Activated CD8-positive, alpha-beta memory T cell treated with anti-CD3 and anti-CD28 coated beads for 24 hours (primary cell): ENCODE results near the gene DNAJC17.

Source experiments
- DNase-seq: peaks from one replicate; pipeline ENCODE4 v3.0.0-alpha.2; 2020

Gene DNAJC17

GRCh38 chr15:40787991-40788390 lies 19.3 kb downstream of the DNAJC17 start:
- DNase-seq, result no peak

- DNase-seq, result peak; percentile 80
These were observed 19.9 kb downstream of the DNAJC17 start for GRCh38 chr15:40787344-40787841.

GRCh38 chr15:40785814-40786213 lies 21.5 kb downstream of the DNAJC17 start:
- no peak for DNase-seq

DNA sequence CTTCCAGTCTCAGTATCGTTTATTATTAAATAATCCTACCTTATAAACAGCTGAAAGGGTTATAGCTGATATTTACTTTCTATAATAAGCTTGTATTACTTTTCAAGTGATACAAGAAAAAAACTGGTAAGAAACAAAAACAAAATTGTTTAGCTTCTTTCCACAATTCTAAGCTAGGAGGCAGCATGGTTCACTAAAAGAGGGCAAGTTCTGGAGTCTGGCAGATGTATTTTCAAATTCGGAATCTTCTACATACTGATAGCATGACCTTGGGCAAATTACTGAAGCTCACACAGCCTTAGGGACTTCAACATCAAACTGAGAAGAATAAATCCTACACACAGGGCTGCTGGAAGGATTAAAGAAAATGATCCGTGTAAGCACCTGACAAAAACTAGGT lies 22.1 kb downstream of the DNAJC17 start:
- no peak for DNase-seq

GRCh38 chr15:40782609-40783227 lies 24.6 kb downstream of the DNAJC17 start:
- peak; percentile 88 for DNase-seq

GRCh38 chr15:40776537-40777141 lies 30.6 kb downstream of the DNAJC17 start:
- no peak for DNase-seq

- DNase-seq, result no peak
These were observed 31.3 kb downstream of the DNAJC17 start for GRCh38 chr15:40775740-40776536.

- DNase-seq, result no peak
These were observed 32.3 kb downstream of the DNAJC17 start for GRCh38 chr15:40775007-40775406.

GRCh38 chr15:40773902-40774301 lies 33.4 kb downstream of the DNAJC17 start:
- DNase-seq, result no peak

DNA sequence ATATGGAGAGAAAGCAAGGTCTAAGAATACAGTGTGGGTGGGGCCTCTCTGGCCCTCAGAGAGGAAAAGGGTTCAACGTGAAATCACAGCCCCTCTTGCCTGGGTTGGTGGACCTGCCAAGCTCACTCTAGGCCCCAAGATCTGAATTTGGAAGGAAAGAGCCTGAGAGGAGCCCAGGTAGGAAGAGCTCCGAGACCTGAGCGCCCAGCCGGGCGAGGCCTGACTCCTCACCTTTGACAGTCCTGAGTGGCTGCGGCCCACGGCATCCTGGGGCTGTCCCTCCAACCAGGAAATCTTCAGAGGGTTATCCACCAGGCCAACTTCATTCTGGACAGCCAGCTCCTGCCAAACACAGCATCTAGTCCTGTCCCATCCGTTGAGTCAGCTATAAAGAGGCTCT lies 33.8 kb downstream of the DNAJC17 start:
- no peak for DNase-seq

DNA sequence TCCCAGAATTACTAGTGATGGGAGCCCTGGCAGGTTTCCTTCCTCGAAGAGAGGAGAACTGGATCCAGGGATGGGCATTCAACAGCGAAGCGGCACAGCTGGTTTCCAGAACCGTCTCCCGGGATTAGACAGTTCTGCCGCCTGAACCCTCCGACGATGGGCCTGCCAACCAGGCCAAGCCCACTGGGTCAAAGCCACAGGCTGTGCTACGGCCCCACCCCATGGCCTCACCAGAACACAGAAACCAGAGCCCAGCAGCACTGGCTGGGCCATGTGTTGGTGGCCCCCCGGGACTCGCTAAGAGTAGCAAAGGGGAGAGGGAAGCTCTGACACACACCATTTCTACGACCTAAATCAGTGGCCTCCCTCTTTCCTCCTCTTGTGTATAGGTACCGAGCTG lies 35.3 kb downstream of the DNAJC17 start:
- no peak for DNase-seq

DNA sequence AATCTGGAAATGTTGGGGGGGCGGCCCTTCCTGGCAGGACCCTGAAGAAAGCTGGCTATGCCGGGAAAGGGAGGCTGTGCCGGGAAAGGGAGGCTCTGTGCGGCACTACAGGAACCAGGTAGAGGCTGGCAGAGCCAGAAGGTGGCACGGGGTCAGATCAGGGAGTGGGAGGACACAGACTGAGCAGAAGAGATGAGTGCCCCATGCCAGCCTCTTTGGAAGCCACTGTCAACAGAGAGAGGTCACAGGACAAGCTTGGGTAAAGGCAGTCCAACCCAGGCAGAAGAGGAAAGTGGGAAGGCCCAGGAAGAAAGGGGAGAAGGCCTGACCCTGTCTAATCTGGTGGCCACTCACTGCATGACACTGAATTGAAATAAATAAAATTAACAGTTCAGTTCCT lies 36.0 kb downstream of the DNAJC17 start:
- DNase-seq, result no peak

- no peak for DNase-seq
These were observed 37.0 kb downstream of the DNAJC17 start for GRCh38 chr15:40770147-40770721.

GRCh38 chr15:40769274-40770146 lies 37.8 kb downstream of the DNAJC17 start, which contains the start of gene C15orf62:
C15orf62 (plus strand) TSS chr15:40769980; CDS start chr15:40770496, 516 bp downstream.
- peak; percentile 87 for DNase-seq

- no peak for DNase-seq
These were observed 38.6 kb downstream of the DNAJC17 start for GRCh38 chr15:40768521-40769273.

- DNase-seq, result no peak
These were observed 39.3 kb downstream of the DNAJC17 start for GRCh38 chr15:40767838-40768500.

- DNase-seq, result no peak
These were observed 40.1 kb downstream of the DNAJC17 start for GRCh38 chr15:40766906-40767837.

DNA sequence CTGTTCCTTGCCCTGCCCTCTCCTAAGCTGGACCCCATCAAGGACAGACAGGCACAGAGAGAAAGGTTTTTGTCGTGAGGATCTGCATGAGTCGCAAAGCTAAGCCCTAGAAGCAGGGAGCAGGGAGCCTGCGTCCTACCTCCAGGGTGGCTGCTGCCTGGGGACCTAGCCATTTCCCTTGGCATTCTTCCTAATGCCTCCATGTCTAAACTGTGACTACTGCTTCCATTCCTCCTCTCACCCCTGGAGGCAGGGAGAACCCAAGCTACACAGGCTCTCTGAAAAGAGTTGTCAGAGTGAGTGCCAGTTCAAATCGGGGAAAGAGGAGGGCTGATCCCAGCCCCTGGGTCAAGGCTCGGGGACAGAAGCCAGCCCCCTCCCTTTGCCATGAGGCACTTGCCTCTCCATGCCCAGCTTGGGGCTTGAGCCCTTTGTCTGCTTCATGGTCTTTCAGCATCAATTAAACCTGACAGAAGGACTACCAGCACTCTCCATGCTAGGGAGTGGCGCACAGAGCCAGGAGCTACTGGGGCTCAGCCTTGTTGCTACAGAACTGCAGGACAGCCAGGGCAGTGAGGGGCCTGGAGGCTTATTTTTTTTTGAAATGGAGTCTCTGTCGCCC lies 41.0 kb downstream of the DNAJC17 start:
- no peak for DNase-seq

GRCh38 chr15:40764629-40765103 lies 42.6 kb downstream of the DNAJC17 start:
- DNase-seq, result no peak
